ENCODE data around the gene LRRK1. TPM values are rescaled to one million over a fixed set of nuclear protein-coding genes. Genes with fewer than 3 reads are reported as not detected.

The LRRK1 gene
- polyA plus RNA-seq, 2 of the 4 experiments (the other 2 are of a cell fraction): 12.2 to 17.7 TPM

GRCh38 chr15:100975043-100975442 is 55.9 kb downstream of the LRRK1 start (continued):
- no peak for TF ChIP-seq HMGXB4 (CRISPR knock-in tag; IDR thresholded peaks at IDR 0.05; ENCODE audit: borderline replicate concordance)
- no peak for TF ChIP-seq ZSCAN20 (CRISPR knock-in tag; IDR thresholded peaks at IDR 0.05)
- TF ChIP-seq SMC3 (IDR thresholded peaks at IDR 0.05): no peak
- TF ChIP-seq FOXS1 (CRISPR knock-in tag; IDR thresholded peaks at IDR 0.05): no peak
- TF ChIP-seq POLR2AphosphoS2 (conservative IDR thresholded peaks at IDR 0.05; ENCODE audit: low read length): no peak
- TF ChIP-seq KDM1A (IDR thresholded peaks at IDR 0.05; ENCODE audit: low read depth): no peak

GRCh38 chr15:100980410-100981046 is 61.4 kb downstream of the LRRK1 start:
- ChIA-PET CTCF (interaction anchor here (6.8 to 8.3 kb wide), 2 partner anchors 28 to 62 kb away, joined by 55 to 76 read pairs; partner anchors contain the start of gene LRRK1), POLR2A (interaction anchor here (0.7 to 1.0 kb wide), 2 partner anchors 22 to 743 kb away, joined by 3 read pairs; no protein-coding TSS in a partner anchor)
- FAIRE-seq (peak; percentile 39), DNase-seq (ENCODE audit: low read depth in 1 of 2, low spot score in 1 of 2) (no peak), ATAC-seq (no peak)
- no peak overlapping the region for H3K4me3 ChIP-seq
- no peak overlapping the region for H3K27ac ChIP-seq
- WGBS (ENCODE audit: missing lambda C conversion rate): 94% methylated on average over 4 of the region's 4 CpGs
- TF ChIP-seq CTCF (IDR thresholded peaks at IDR 0.05) (no peak), FOXS1 (CRISPR knock-in tag; IDR thresholded peaks at IDR 0.05) (no peak), MAZ (IDR thresholded peaks at IDR 0.05; ENCODE audit: borderline replicate concordance, low read depth, low read length) (no peak), BHLHE40 (IDR thresholded peaks at IDR 0.05; ENCODE audit: low read depth, low read length) (no peak), E2F6 (IDR thresholded peaks at IDR 0.05; ENCODE audit: borderline replicate concordance, low read depth) (no peak), JUN (IDR thresholded peaks at IDR 0.05) (no peak), MAFK (IDR thresholded peaks at IDR 0.05; ENCODE audit: partially characterized antibody) (no peak)
- no peak overlapping the region for H3K4me2 ChIP-seq
- 0 out of 3 replicates have a peak, but pooled peaks cover 3% of the 10 kb centered on the region for H3K9me3 ChIP-seq
- peaks cover 3% of the 10 kb centered on the region; the same call in 2 of the 3 replicates for H3K4me1 ChIP-seq

- no peak overlapping the region for H3K27ac ChIP-seq
- peaks cover 8% of the 10 kb centered on the region for H3K4me1 ChIP-seq
- CTCF ChIA-PET: interaction anchor here (1.0 to 8.3 kb wide), 3 partner anchors 27 to 348 kb away, joined by 3 to 76 read pairs (median 55); partner anchors contain the start of gene LRRK1
- ATAC-seq (no peak), FAIRE-seq (no peak), DNase-seq (ENCODE audit: low read depth in 1 of 2, low spot score in 1 of 2) (no peak)
- H3K4me2 ChIP-seq: no peak overlapping the region
- POLR2A ChIA-PET: interaction anchor here (1.0 kb wide), 1 partner anchor 23 kb away, joined by 3 read pairs; no protein-coding TSS in a partner anchor
- no peak overlapping the region for H3K4me3 ChIP-seq
- H3K9me3 ChIP-seq: 0 out of 3 replicates have a peak, but pooled peaks cover 3% of the 10 kb centered on the region
- WGBS (ENCODE audit: missing lambda C conversion rate): 93% methylated on average over 4 of the region's 4 CpGs
- no peak for TF ChIP-seq CHD2 (IDR thresholded peaks at IDR 0.05; ENCODE audit: low read length, partially characterized antibody)
- no peak for TF ChIP-seq HOXB13 (CRISPR knock-in tag; IDR thresholded peaks at IDR 0.05; ENCODE audit: low read depth)
- no peak for TF ChIP-seq HMGXB4 (CRISPR knock-in tag; IDR thresholded peaks at IDR 0.05; ENCODE audit: borderline replicate concordance)
- no peak for TF ChIP-seq CTCF (IDR thresholded peaks at IDR 0.05)
- TF ChIP-seq RARB (CRISPR knock-in tag; IDR thresholded peaks at IDR 0.05): no peak
- no peak for TF ChIP-seq RAD21 (conservative IDR thresholded peaks at IDR 0.05 in 1 of 2, IDR thresholded peaks at IDR 0.05 in 1 of 2)
- TF ChIP-seq RNF2 (IDR thresholded peaks at IDR 0.05; ENCODE audit: borderline replicate concordance, low read depth): no peak
- TF ChIP-seq POLR2AphosphoS2 (conservative IDR thresholded peaks at IDR 0.05; ENCODE audit: low read length): no peak
- TF ChIP-seq MYC (IDR thresholded peaks at IDR 0.05; ENCODE audit: borderline replicate concordance, low read length): no peak
- no peak for TF ChIP-seq FOXS1 (CRISPR knock-in tag; IDR thresholded peaks at IDR 0.05)
- TF ChIP-seq ELK1 (IDR thresholded peaks at IDR 0.05; ENCODE audit: low read depth, low read length): no peak
- TF ChIP-seq PHF8 (IDR thresholded peaks at IDR 0.05; ENCODE audit: borderline replicate concordance, low read depth): no peak
- no peak for TF ChIP-seq BHLHE40 (IDR thresholded peaks at IDR 0.05; ENCODE audit: low read depth, low read length)
Measured at GRCh38 chr15:100981086-100981485, 61.9 kb downstream of the LRRK1 start.

Measured in A549 (cell line).